Right renal pelvis (tissue), 4 donors: Measurements from ENCODE around the gene BEST2. TPM values are rescaled to one million over a fixed set of nuclear protein-coding genes. Genes with fewer than 3 reads are reported as not detected.

Source experiments
- DNase-seq, 4 donors: peaks; one replicate each; pipeline ENCODE4 v3.0.0-alpha.2; 2013; ENCODE audit warnings: low read depth in 4 of 4, low spot score in 3 of 4, missing footprints in 1 of 4
- polyA plus RNA-seq, 4 donors: library from polyadenylated mRNA; unstranded; fragments of 120-200 nt; gene quantifications; one replicate each; pipeline ENCODE4 v1.2.1, GENCODE V29; 2013; ENCODE audit not compliant: insufficient read length in 4 of 4

Gene BEST2
- polyA plus RNA-seq, 4 donors, result 0.12 TPM; not detected in 3

GRCh38 chr19:12766051-12766521 is 14.5 kb downstream of the BEST2 start:
- no peak for DNase-seq

GRCh38 chr19:12767150-12767549 is 15.6 kb downstream of the BEST2 start:
- no peak for DNase-seq

- DNase-seq, result no peak
Measured at GRCh38 chr19:12767666-12768065, 16.1 kb downstream of the BEST2 start.

- DNase-seq, result no peak
Measured at GRCh38 chr19:12769689-12770088, 18.1 kb downstream of the BEST2 start.

- DNase-seq, result no peak
Measured at GRCh38 chr19:12770922-12771321, 19.3 kb downstream of the BEST2 start.

GRCh38 chr19:12772323-12772722 is 20.7 kb downstream of the BEST2 start:
- no peak for DNase-seq

GRCh38 chr19:12773571-12773970 is 22.0 kb downstream of the BEST2 start:
- DNase-seq, result no peak

- no peak for DNase-seq
Measured at GRCh38 chr19:12774588-12775555, 23.3 kb downstream of the BEST2 start, which contains the start of gene HOOK2. TSS of gene HOOK2 (minus strand) at chr19:12775552. CDS start at chr19:12775449, 103 bp downstream.

- DNase-seq, result no peak
Measured at GRCh38 chr19:12777217-12778016, 25.8 kb downstream of the BEST2 start.

- DNase-seq, result no peak
Measured at GRCh38 chr19:12778017-12778904, 26.7 kb downstream of the BEST2 start.

GRCh38 chr19:12778905-12779161 is 27.2 kb downstream of the BEST2 start:
- no peak for DNase-seq

- DNase-seq, result no peak
Measured at GRCh38 chr19:12779162-12779993, 27.8 kb downstream of the BEST2 start.

- no peak for DNase-seq
Measured at GRCh38 chr19:12782174-12782423, 30.5 kb downstream of the BEST2 start.

GRCh38 chr19:12782424-12783290 is 31.1 kb downstream of the BEST2 start:
- no peak for DNase-seq

- no peak for DNase-seq
Measured at GRCh38 chr19:12783291-12783848, 31.8 kb downstream of the BEST2 start.

GRCh38 chr19:12783849-12784393 is 32.3 kb downstream of the BEST2 start:
- DNase-seq, result no peak

GRCh38 chr19:12784394-12784870 is 32.8 kb downstream of the BEST2 start:
- DNase-seq, result no peak

- DNase-seq, result no peak
Measured at GRCh38 chr19:12784871-12785430, 33.4 kb downstream of the BEST2 start.
